Hematopoietic multipotent progenitor cell treated with erythropoietin and hydrocortisone succinate and interleukin-3 and kit ligand, for 6 days (in vitro differentiated cells): ENCODE results near the gene DCTN1.

ENCODE experiments used
- DNase-seq: peaks from one replicate; pipeline ENCODE4 v3.0.0-alpha.2; 2015

The DCTN1 gene

GRCh38 chr2:74316627-74317295 lies 63.4 kb downstream of the DCTN1 start:
- no peak for DNase-seq

- no peak for DNase-seq
Measured at GRCh38 chr2:74314107-74314506, 66.0 kb downstream of the DCTN1 start.

- peak; percentile 23 for DNase-seq
Measured at GRCh38 chr2:74313497-74313896, 66.6 kb downstream of the DCTN1 start.

GRCh38 chr2:74312913-74313312 lies 67.2 kb downstream of the DCTN1 start:
- no peak for DNase-seq
